Ammon's horn (tissue), 1 donor: ENCODE measurements around the gene PKP3.

ENCODE experiments used
- DNase-seq: peaks from one replicate; pipeline ENCODE4 v3.0.0-alpha.2; 2016; ENCODE audit warnings: low spot score

The PKP3 gene

GRCh38 chr11:363948-364761, 29.9 kb upstream of the PKP3 start:
- no peak for DNase-seq

- DNase-seq = no peak
Measured at GRCh38 chr11:364991-365725, 28.9 kb upstream of the PKP3 start.

- no peak for DNase-seq
Measured at GRCh38 chr11:365831-366230, 28.2 kb upstream of the PKP3 start.

GRCh38 chr11:367956-368413, 26.0 kb upstream of the PKP3 start:
- no peak for DNase-seq

- no peak for DNase-seq
Measured at GRCh38 chr11:368414-369335, 25.3 kb upstream of the PKP3 start.

- peak; percentile 69 for DNase-seq
Measured at GRCh38 chr11:369336-370018, 24.5 kb upstream of the PKP3 start, which contains the start of gene B4GALNT4. Gene B4GALNT4 (plus strand): TSS chr11:369499. CDS start chr11:369804, 305 bp downstream.

GRCh38 chr11:370070-370941, 23.7 kb upstream of the PKP3 start:
- DNase-seq = no peak

GRCh38 chr11:371051-371450, 23.0 kb upstream of the PKP3 start:
- DNase-seq = no peak

- no peak for DNase-seq
Measured at GRCh38 chr11:371716-372590, 22.1 kb upstream of the PKP3 start.

GRCh38 chr11:372809-373715, 20.9 kb upstream of the PKP3 start:
- no peak for DNase-seq

GRCh38 chr11:373716-374551, 20.1 kb upstream of the PKP3 start:
- DNase-seq = peak; percentile 83

- no peak for DNase-seq
Measured at GRCh38 chr11:375065-376025, 18.7 kb upstream of the PKP3 start.

- DNase-seq = no peak
Measured at GRCh38 chr11:376531-377173, 17.4 kb upstream of the PKP3 start.

- DNase-seq = no peak
Measured at GRCh38 chr11:377174-377865, 16.7 kb upstream of the PKP3 start.

- no peak for DNase-seq
Measured at GRCh38 chr11:377883-378500, 16.0 kb upstream of the PKP3 start.
